MM.1S (cell line): ENCODE results near the gene ENOX1.

Experiments
- EZH2 ChIP-seq: fragments of 300-600 bp; sonication (generic); optimal IDR thresholded peaks from 2 replicates; pipeline ENCODE3; 2017; ENCODE audit warnings: low read depth, mild to moderate bottlenecking, antibody characterized with exemption, low read length, mixed read lengths
- EZH2phosphoT487 ChIP-seq: fragments of 300-600 bp; sonication (generic); IDR thresholded peaks from 2 replicates; pipeline ENCODE4 v1.6.1; 2018; ENCODE audit warnings: antibody characterized with exemption, low read length
- TF ChIP-seq, protein P1 (sequence below): fragments of 300-600 bp; sonication (generic); IDR thresholded peaks from 2 replicates; pipeline ENCODE4 v1.5.1; 2016; ENCODE audit warnings: antibody characterized with exemption, low read length, mixed read lengths

GRCh38 chr13:43434191-43434590, 352.6 kb downstream of the ENOX1 start:
- no peak for TF ChIP-seq EZH2
- TF ChIP-seq, protein P1, sequence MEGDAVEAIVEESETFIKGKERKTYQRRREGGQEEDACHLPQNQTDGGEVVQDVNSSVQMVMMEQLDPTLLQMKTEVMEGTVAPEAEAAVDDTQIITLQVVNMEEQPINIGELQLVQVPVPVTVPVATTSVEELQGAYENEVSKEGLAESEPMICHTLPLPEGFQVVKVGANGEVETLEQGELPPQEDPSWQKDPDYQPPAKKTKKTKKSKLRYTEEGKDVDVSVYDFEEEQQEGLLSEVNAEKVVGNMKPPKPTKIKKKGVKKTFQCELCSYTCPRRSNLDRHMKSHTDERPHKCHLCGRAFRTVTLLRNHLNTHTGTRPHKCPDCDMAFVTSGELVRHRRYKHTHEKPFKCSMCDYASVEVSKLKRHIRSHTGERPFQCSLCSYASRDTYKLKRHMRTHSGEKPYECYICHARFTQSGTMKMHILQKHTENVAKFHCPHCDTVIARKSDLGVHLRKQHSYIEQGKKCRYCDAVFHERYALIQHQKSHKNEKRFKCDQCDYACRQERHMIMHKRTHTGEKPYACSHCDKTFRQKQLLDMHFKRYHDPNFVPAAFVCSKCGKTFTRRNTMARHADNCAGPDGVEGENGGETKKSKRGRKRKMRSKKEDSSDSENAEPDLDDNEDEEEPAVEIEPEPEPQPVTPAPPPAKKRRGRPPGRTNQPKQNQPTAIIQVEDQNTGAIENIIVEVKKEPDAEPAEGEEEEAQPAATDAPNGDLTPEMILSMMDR, result no peak
- no peak for TF ChIP-seq EZH2phosphoT487
